HG03025 (cell line): ENCODE results near the gene NLE1.
"Not testable (repeated sequence)": the region's sequence is repeated elsewhere in the genome, so short reads cannot be mapped to it uniquely, and the experiment has no call there.

Source experiments
- ATAC-seq: cut with Tn5 transposase; IDR thresholded peaks from one replicate; pipeline ENCODE4 v1.9.1; 2021; ENCODE audit warnings: mild to moderate bottlenecking, moderate library complexity; ENCODE audit not compliant: unreplicated experiment, low FRiP score

The NLE1 gene

DNA sequence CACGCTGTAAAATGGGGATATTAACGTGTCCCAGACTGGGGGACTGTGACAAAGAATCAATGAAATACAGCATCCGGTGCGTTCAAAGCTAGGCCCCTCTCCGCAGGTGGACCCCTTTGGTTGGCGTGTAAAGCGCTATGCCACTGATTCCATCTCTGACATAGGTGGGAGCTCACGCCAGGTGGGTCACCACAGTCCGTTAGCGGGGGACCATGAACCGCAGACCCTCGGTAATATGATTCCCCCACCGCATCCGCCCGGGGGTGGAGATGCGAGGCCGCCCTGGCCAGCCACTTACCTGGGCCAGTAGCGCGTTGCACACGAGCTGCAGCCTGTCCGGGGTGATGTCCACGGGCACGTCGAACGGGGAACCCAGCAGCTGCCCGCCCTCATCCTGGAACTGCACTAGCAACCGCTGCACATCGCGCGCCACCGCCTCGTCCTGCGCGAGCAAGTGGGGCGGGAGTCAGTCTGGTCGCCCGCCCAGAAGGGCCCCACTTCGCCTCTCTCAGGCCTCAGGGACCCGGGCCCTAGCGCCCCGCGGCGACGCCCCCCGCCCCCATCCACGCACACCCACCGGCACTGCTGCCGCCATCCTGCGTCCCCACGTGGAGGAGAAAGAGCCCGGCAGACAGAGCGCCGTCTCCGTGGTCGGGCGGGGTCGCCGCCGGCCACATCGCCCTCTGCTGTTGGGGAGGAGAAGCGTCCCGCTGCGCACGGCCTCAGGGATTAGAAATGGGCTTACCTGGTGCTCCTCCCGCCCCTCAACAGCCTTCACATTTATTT lies at the start of gene NLE1:
Gene NLE1 (minus strand): TSS at position 623 of the 786 bp plus-strand sequence. CDS start 28 bp downstream, at position 595.
- peak; percentile 67 for ATAC-seq

GRCh38 chr17:35191001-35191695 lies 49.0 kb upstream of the NLE1 start:
- no peak for ATAC-seq

- ATAC-seq = no peak
Measured at GRCh38 chr17:35189291-35189690, 47.2 kb upstream of the NLE1 start.

- ATAC-seq = no peak
Measured at GRCh38 chr17:35188111-35188510, 46.0 kb upstream of the NLE1 start.

DNA sequence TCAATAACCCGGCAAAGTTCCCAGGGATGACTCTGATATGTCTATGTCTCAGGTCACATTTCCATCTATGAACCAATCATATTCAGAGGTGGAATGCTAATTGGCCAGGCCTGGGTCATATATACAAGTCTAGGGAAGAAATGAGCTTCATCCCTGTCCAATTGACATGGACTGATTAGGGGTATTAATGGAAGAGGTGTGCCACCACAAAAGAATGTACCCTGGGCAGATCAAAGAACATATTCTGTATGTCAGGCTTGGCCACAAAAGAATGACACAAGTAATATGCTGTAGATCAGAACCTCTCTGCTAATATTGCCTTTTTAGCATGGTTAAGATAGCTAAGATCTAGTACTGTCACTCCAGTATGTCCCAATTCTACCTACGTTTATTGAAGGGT lies 45.4 kb upstream of the NLE1 start:
- ATAC-seq = no peak

DNA sequence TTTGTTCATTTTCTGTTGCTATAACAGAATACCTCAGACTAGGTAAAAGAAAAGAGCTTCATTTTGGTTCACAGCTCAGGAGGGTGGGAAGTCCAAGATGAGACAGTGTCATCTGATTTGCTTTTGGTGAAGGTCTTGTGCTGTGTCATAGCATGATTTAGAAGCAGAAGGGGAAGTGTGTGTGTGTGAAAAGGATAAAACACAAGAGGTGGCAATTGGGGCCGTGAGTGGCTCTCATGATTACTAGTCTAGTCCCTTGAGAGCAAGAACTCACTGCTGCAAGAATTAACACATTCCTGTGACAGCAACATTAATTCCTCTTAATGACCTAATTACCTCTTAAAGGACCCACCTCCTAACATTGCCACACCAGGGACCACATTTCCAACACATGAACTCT lies 43.7 kb upstream of the NLE1 start:
- ATAC-seq = no peak

DNA sequence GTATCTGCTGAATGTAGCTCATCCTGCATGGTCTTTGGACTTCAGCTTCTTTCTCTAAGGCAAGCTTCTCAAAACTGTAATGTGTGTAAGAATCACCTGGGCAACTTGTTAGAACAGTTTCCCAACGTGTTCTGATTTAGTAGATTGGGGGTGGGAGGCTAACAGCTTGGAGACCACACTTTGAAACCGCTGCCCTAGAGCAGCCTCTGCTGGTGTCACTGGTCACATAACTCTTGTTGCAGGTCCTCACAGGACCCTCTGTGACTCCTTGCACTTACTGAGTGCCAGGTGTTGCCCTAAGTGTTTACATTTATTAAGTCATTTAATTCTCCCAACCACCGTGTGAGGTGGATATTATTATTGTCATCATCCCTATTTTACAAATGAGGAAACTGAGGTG lies 42.2 kb upstream of the NLE1 start:
- ATAC-seq = no peak

GRCh38 chr17:35183332-35183731 lies 41.2 kb upstream of the NLE1 start:
- ATAC-seq = no peak

DNA sequence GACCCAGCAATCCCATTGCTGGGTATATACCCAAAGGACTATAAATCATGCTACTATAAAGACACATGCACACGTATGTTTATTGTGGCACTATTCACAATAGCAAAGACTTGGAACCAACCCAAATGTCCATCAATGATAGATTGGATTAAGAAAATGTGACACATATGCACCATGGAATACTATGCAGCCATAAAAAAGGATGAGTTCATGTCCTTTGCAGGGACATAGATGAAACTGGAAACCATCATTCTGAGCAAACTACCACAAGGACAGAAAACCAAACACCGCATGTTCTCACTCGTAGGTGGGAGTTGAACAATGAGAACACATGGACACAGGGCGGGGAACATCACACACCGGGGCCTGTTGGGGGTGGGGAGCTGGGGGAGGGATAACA lies 37.3 kb upstream of the NLE1 start:
- ATAC-seq = not testable (repeated sequence)

- no peak for ATAC-seq
Measured at GRCh38 chr17:35176897-35177296, 34.8 kb upstream of the NLE1 start.

DNA sequence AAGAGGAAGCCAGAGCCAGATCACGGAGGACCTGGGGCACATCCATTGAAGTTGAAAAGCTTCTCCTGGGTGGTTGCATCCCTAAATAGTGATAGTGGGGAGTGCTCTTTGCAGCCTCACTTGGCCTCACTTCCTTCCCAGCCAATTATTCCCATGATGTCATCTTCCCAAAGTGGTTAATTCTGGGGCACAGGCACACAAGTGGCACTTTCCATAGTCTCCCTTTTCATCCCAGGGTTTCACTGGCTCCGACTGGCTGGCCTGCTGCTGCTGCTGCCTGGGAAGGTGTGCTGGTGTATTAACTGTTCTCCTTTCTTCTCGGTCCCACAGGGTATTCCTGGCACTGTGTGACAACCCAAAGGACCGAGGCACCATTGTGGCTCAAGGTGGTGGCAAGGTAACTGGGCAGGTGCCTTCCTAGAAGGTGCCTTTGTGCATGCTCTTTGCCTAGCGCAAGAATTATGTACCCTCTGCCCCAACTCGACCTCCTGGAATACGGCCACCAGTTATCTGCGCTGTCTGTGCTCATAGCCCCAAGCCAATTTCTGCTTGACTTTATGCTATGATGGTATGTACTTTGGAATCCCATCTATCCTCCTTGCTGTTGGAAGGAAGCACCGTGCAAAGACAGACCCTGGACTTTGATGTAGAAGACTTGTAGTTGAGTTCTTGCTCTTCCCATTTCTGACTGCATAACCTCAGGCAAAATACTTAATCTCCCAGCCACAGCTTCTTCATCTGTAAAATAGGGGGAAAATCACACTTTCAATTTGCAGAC lies 33.7 kb upstream of the NLE1 start:
- no peak for ATAC-seq

DNA sequence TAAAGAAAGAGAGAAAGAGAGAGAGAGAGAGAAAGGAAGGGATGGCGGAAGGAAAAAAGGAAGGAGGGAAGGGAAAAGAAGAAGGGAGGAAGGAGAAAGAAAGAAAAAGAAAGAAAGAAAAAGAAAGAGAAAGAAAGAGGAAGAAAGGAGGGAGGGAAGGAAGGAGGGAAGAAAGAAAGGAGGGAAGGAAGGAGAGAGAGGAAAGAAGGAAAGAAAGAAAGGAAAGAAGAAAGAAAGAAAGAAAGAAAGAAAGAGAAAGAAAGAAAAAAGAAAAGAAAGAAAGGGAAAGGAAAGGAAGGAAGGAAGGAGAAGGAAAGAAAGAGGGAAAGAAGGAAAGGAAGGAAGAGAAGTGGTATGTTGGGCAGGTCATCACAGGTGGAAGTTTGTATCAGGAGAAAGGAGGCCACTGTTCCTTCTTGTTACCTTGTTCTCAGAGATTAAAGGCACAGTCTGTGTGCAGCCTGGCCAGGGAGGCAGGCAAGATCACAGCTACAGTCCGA lies 32.8 kb upstream of the NLE1 start:
- ATAC-seq = no peak

DNA sequence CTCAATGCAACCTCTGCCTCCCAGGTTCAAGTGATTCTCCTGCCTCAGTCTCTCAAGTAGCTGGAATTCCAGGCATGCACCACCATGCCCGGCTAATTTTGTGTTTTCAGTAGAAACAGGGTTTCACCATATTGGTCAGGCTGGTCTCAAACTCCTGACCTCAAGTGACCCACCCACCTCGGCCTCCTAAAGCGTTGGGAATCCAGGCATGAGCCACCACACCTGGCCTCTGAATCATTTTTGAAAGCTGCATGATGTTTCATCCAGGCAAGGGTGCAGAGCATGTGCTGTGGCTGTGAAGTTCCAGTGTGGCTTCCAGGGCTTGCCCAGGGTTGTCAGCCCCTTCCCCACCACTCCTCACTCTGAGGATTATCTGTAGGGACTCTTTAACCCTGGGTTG lies 30.2 kb upstream of the NLE1 start:
- ATAC-seq = not testable (repeated sequence)

DNA sequence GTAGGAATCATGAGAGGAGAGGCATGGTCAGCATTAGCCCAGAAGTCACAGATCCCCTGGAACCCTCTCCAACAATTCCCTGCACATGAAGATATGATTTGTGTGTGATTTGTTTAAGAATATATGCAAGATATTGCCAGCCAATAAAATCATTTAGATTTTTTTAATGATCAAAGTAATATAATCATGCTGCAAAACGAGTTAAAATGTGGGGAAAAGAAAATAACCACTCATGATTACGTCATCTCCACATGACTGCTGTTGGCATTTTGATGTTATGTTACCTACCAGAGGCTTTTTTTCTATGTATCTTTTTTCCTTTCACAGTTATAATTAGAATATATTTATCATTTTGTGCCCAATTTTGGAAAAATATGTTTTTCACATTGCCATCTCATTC lies 29.7 kb upstream of the NLE1 start:
- ATAC-seq = no peak

DNA sequence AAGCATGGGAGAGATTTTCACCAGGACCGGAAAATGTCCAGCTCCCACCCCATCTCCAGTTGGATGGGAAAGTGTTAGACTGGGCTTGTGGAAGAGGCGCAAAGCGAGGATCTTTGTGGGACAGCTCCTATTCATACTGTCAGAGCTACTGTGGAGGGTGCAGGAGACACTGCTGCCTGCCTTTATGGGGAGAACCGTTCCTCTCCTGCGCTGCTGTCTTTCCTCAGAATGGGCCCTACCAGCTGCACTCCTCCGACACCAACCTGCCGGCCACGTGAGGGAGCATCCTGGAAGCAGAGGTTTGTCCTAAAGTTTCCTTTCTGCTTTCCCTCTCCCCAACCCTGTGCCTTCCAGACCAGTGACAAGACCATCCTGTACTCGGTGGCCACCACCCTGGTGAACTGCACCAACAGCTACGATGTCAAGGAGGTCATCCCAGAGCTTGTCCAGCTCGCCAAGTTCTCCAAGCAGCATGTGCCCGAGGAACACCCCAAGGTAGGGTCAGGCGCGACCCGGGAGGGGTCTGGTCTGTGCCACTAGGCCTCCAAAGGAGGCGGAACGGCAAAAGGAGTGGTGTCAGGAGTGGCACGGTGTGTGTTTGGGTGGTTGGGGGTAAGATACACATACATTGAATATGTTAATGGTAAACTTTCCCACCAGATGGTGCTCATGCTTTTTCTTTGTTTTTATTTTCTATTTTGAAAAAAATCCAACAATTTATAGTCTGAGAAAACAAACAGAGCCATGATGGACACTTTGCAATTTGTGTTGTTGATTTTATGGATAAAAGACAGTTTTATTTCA lies 29.1 kb upstream of the NLE1 start:
- no peak for ATAC-seq

GRCh38 chr17:35169835-35170363 lies 27.8 kb upstream of the NLE1 start:
- ATAC-seq = no peak

DNA sequence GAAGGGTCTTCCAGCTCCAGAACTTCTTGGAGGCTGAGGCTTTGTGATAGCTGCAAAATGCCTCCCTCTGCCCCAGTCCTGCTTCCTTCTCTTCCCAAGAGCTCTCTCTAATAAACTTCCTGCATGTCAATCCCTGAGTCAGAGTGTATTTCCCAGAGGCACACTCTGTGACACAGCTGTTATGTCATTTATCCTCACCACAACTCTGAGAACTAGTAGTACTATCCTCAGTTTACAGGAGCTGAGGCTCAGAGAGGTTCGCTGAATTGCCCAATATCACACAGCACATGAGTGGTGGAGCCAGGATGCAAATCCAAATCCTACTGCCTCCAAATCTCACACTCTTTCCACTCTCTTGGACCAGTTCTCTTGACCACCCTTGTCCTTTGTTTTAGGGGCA lies 25.6 kb upstream of the NLE1 start:
- ATAC-seq = no peak

GRCh38 chr17:35167046-35167445 lies 24.9 kb upstream of the NLE1 start:
- no peak for ATAC-seq

DNA sequence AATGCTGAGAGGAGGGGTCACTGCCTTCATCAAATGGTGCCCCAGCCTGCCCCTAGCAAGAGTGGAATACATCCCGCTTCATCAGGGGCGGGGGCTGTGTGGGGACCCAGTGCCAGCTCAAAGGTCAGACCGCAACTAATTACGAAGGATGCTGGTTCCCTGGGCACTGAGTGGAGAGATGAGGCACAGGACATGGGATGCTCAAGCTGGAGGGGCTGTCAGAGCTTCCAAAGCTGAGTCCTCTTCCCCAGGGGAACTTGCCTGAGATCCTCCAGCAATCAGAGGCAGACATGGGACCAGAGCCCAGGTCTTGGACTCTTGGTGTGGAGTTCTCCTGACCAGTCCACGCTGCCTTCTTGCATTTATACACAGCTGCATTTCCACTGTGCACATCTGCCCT lies 24.4 kb upstream of the NLE1 start:
- no peak for ATAC-seq

- no peak for ATAC-seq
Measured at GRCh38 chr17:35164716-35165115, 22.6 kb upstream of the NLE1 start.
